Tibial artery (tissue), 4 donors: ENCODE data around the gene EGLN2.
"Not testable (repeated sequence)": the region's sequence is repeated elsewhere in the genome, so short reads cannot be mapped to it uniquely, and the experiment has no call there.

Experiments
- DNase-seq, 2 donors: peaks; one replicate each; pipeline ENCODE4 v3.0.0-alpha.2; 2019
- H3K27ac ChIP-seq, 2 donors: fragments of 200-600 bp; sonication (generic) in 1 of 2; 1 replicate in 1 of 2; 2 replicates in 1 of 2; pipeline ENCODE4 v1.5.1; 2018 to 2019; ENCODE audit warnings: mild to moderate bottlenecking in 1 of 2
- H3K27me3 ChIP-seq, 2 donors: fragments of 200-600 bp; sonication (generic) in 1 of 2; one replicate each; pipeline versions ENCODE4 v1.5.1 to v1.6.0; 2016 to 2019
- H3K36me3 ChIP-seq, 3 donors: fragments of 200-600 bp; sonication (generic) in 2 of 3; one replicate each; pipeline ENCODE4 v1.5.1; 2016 to 2019; ENCODE audit warnings: mild to moderate bottlenecking in 2 of 3
- H3K4me1 ChIP-seq, 4 donors: fragments of 200-600 bp; sonication (generic) in 2 of 4; 1 replicate in 3 of 4; 2 replicates in 1 of 4; pipeline ENCODE4 v1.5.1; 2016 to 2019
- H3K4me3 ChIP-seq, 2 donors: fragments of 200-600 bp; sonication (generic) in 1 of 2; 1 replicate in 1 of 2; 2 replicates in 1 of 2; pipeline ENCODE4 v1.5.1; 2018 to 2019; ENCODE audit warnings: mild to moderate bottlenecking in 2 of 2
- H3K9me3 ChIP-seq, 3 donors: fragments of 200-600 bp; sonication (generic) in 1 of 3; one replicate each; pipeline ENCODE4 v1.5.1; 2016 to 2019
- CTCF ChIP-seq, 2 experiments: fragments of 200-600 bp in 1 of 2; fragments of 450-650 bp in 1 of 2; IDR thresholded peaks; one replicate each; pipeline ENCODE4 v1.5.1; 2017 to 2019; ENCODE audit warnings: antibody characterized with exemption in 2 of 2, mild to moderate bottlenecking in 1 of 2, moderate library complexity in 1 of 2
- intact Hi-C: fragments of 100-400 bp; cut with DNase I; formaldehyde crosslinking; loops from one replicate; pipeline ENCODE4 v1.15.0; 2023; ENCODE audit warnings: low total_unique reads

The EGLN2 gene

GRCh38 chr19:40836754-40837429 lies 37.9 kb downstream of the EGLN2 start:
- intact Hi-C loops, result no loop called here
- Histone ChIP-seq H3K36me3 (no peaks in the 10 kb centered on the region), H3K27ac (no peak overlapping the region), H3K27me3 (no peaks in the 10 kb centered on the region), H3K4me1 (no peaks in the 10 kb centered on the region), H3K4me3 (no peak overlapping the region), H3K9me3 (no peaks in the 10 kb centered on the region)
- TF ChIP-seq CTCF (IDR thresholded peaks at IDR 0.05), result no peak
- DNase-seq, result no peak

DNA sequence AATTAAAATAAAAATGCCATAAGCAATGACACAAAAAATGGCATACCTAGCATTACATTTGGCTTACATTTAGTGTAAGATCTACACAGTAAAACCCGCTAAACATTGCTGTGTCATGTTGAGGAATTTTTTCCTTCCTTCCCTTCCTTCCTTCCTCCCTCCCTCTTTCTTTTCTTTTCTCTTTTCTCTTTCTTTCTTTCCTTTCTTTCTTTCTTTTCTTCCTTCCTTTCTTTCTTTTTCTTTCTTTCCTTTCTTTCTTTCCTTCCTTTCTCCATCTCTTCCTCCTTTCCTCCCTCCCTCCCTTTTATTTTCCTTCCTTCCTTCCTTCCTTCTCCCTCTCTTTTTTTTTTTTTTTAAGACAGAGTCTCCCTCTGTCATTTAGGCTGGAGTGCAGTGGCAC lies 39.5 kb downstream of the EGLN2 start:
- H3K4me1 ChIP-seq, H3K4me3 ChIP-seq, DNase-seq, H3K9me3 ChIP-seq, intact Hi-C loops, H3K27me3 ChIP-seq, H3K36me3 ChIP-seq, H3K27ac ChIP-seq: not testable (repeated sequence)

DNA sequence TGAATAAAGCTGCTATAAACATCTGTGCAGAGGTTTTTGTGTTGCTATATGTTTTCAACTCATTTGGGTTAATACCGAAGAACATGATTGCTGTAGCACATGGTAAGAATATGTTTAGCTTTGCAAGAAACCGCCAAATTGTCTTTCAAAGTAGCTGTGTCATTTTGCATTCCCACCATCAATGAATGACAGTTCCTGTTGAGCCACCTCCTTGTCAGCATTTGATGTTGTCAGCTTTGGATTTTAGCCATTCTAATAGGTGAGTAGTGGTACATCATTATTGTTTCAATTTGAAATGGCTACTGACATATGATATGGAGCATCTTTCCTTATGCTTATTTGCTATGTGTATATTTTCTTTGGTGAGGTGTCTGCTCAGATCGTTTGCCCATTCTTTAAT lies 43.0 kb downstream of the EGLN2 start:
- H3K36me3 ChIP-seq, intact Hi-C loops, H3K4me3 ChIP-seq, H3K9me3 ChIP-seq, H3K27ac ChIP-seq, DNase-seq, H3K4me1 ChIP-seq: not testable (repeated sequence)
- peaks cover 0 to 24% of the 10 kb centered on the region in 2 donors for H3K27me3 ChIP-seq

GRCh38 chr19:40842997-40843652 lies 44.1 kb downstream of the EGLN2 start:
- not testable (repeated sequence) for DNase-seq

GRCh38 chr19:40843653-40844052 lies 44.7 kb downstream of the EGLN2 start:
- H3K9me3 ChIP-seq, H3K4me1 ChIP-seq, H3K27ac ChIP-seq, H3K36me3 ChIP-seq, intact Hi-C loops, H3K4me3 ChIP-seq, DNase-seq: not testable (repeated sequence)
- peaks cover 0 to 38% of the 10 kb centered on the region in 2 donors for H3K27me3 ChIP-seq

More at GRCh38 chr19:40842997-40843652, 44.1 kb downstream of the EGLN2 start:
- intact Hi-C loops, H3K27ac ChIP-seq, H3K4me3 ChIP-seq, H3K9me3 ChIP-seq, H3K4me1 ChIP-seq, H3K36me3 ChIP-seq: not testable (repeated sequence)
- H3K27me3 ChIP-seq, result peaks cover 0 to 33% of the 10 kb centered on the region in 2 donors

GRCh38 chr19:40846722-40847121 lies 47.7 kb downstream of the EGLN2 start:
- H3K4me3 ChIP-seq, H3K9me3 ChIP-seq, H3K4me1 ChIP-seq, DNase-seq, H3K36me3 ChIP-seq, intact Hi-C loops, H3K27ac ChIP-seq: not testable (repeated sequence)
- peaks cover 0 to 38% of the 10 kb centered on the region in 2 donors for H3K27me3 ChIP-seq

- intact Hi-C loops, DNase-seq, H3K4me3 ChIP-seq, H3K4me1 ChIP-seq, H3K36me3 ChIP-seq, H3K27ac ChIP-seq, H3K9me3 ChIP-seq: not testable (repeated sequence)
- H3K27me3 ChIP-seq, result peaks cover 0 to 25% of the 10 kb centered on the region in 2 donors
These were observed 51.3 kb downstream of the EGLN2 start, which contains the start of gene CYP2A6 for GRCh38 chr19:40850277-40850676. Gene CYP2A6 (minus strand): TSS chr19:40850447. CDS start chr19:40850426, 21 bp downstream.

DNA sequence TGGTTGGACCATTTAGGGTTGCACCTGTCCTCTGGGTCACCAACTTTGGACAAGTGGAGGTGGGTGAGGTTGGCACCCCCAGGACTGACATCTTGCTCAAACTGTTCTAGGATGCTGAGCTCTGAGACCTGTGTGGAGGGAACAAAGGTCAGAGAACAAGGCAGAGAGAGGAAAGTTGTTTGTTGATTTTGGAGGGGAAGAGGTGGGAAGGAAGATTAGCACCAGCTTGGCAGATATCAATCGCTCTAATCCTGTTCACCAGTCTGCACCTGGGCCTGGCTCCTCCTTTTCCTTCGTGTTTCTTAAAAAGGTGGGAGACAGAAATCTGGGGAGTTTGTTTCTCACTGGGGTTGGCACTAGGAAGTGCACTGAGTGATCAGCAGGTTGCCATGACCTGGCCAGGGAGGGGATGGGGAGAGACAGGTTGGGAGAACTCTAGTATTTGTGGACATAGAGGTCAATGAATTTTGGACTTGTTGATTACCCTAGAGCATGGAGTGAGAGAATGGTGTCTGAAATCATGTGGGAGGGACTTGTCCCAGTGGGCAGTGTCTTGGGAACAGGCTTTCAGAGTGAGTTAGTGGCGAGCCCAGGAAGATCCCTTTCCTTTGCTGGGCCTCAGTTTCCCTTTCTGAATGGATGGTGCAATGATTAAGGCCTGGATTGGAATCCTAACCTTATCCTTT lies 53.6 kb downstream of the EGLN2 start:
- H3K27ac ChIP-seq, H3K4me3 ChIP-seq, DNase-seq: not testable (repeated sequence)

More for the DNA sequence above, 53.6 kb downstream of the EGLN2 start:
- H3K9me3 ChIP-seq, H3K36me3 ChIP-seq, H3K4me1 ChIP-seq, intact Hi-C loops: not testable (repeated sequence)
- H3K27me3 ChIP-seq, result peaks cover 0 to 10% of the 10 kb centered on the region in 2 donors
